HEK293T (cell line): Measurements from ENCODE around the gene NXN.

ENCODE experiments used
- BHLHE40 ChIP-seq: fragments of 450-650 bp; IDR thresholded peaks from 2 replicates; pipeline ENCODE4 v1.6.1; 2016; ENCODE audit warnings: mild to moderate bottlenecking, moderate library complexity, borderline replicate concordance
- ELF4 ChIP-seq: fragments of 450-650 bp; IDR thresholded peaks from 2 replicates; pipeline ENCODE4 v1.6.1; 2017; ENCODE audit warnings: antibody characterized with exemption
- FOXA1 ChIP-seq: fragments of 450-650 bp; IDR thresholded peaks from 2 replicates; pipeline ENCODE4 v1.6.1; 2016; ENCODE audit warnings: mild to moderate bottlenecking
- FOXK2 ChIP-seq: fragments of 450-650 bp; IDR thresholded peaks from 2 replicates; pipeline ENCODE4 v1.6.1; 2016; ENCODE audit warnings: mild to moderate bottlenecking
- FOXM1 ChIP-seq: fragments of 450-650 bp; IDR thresholded peaks from 2 replicates; pipeline ENCODE4 v1.6.1; 2017; ENCODE audit warnings: mild to moderate bottlenecking, borderline replicate concordance
- HDGF ChIP-seq: fragments of 450-650 bp; IDR thresholded peaks from 2 replicates; pipeline ENCODE4 v1.6.1; 2017; ENCODE audit warnings: antibody characterized with exemption, borderline replicate concordance
- L3MBTL2 ChIP-seq: fragments of 450-650 bp; conservative IDR thresholded peaks from 2 replicates; pipeline ENCODE4 v1.6.1; 2016; ENCODE audit warnings: mild to moderate bottlenecking
- LEF1 ChIP-seq: fragments of 450-650 bp; IDR thresholded peaks from 2 replicates; pipeline ENCODE4 v1.6.1; 2017; ENCODE audit warnings: mild to moderate bottlenecking, borderline replicate concordance
- PKNOX1 ChIP-seq: fragments of 450-650 bp; IDR thresholded peaks from 2 replicates; pipeline ENCODE4 v1.6.1; 2016
- SP1 ChIP-seq: fragments of 450-650 bp; IDR thresholded peaks from 2 replicates; pipeline ENCODE4 v1.6.1; 2017
- SUZ12 ChIP-seq: fragments of 450-650 bp; IDR thresholded peaks from 2 replicates; pipeline ENCODE4 v1.6.1; 2016; ENCODE audit warnings: mild to moderate bottlenecking
- TARDBP ChIP-seq: fragments of 450-650 bp; IDR thresholded peaks from 2 replicates; pipeline ENCODE4 v1.6.1; 2016
- ZNF384 ChIP-seq: fragments of 450-650 bp; IDR thresholded peaks from 2 replicates; pipeline ENCODE4 v1.6.1; 2016

- no peak for TF ChIP-seq FOXM1
- no peak for TF ChIP-seq SP1
- no peak for TF ChIP-seq SUZ12
- no peak for TF ChIP-seq ELF4
- no peak for TF ChIP-seq FOXK2
- no peak for TF ChIP-seq PKNOX1
- no peak for TF ChIP-seq LEF1
- TF ChIP-seq FOXA1, result no peak
- no peak for TF ChIP-seq L3MBTL2
- TF ChIP-seq BHLHE40, result no peak
- no peak for TF ChIP-seq HDGF
- TF ChIP-seq TARDBP, result no peak
- no peak for TF ChIP-seq ZNF384
These were observed 172.6 kb downstream of the NXN start for GRCh38 chr17:806781-807522.
